Vagina (tissue), 2 donors: ENCODE results near the gene FOXI2.

Experiments
- CTCF ChIP-seq, 3 experiments: fragments of 450-650 bp in 2 of 3; fragments of 200-600 bp in 1 of 3; sonication (generic) in 1 of 3; IDR thresholded peaks; one replicate each; pipeline ENCODE4 v1.5.1; 2017 to 2019; ENCODE audit warnings: antibody characterized with exemption in 3 of 3, mild to moderate bottlenecking in 2 of 3, moderate library complexity in 2 of 3
- POLR2A ChIP-seq, 2 donors: fragments of 450-650 bp; IDR thresholded peaks; one replicate each; pipeline ENCODE4 v1.6.1; 2017; ENCODE audit warnings: antibody characterized with exemption in 2 of 2, mild to moderate bottlenecking in 2 of 2, moderate library complexity in 2 of 2

- TF ChIP-seq CTCF (IDR thresholded peaks at IDR 0.05) (no peak), POLR2A (IDR thresholded peaks at IDR 0.05) (no peak)
Observed at GRCh38 chr10:127720142-127720541, 16.8 kb upstream of the FOXI2 start.
